ENCODE measurements around the gene XAB2. TPM values are rescaled to one million over a fixed set of nuclear protein-coding genes. Genes with fewer than 3 reads are reported as not detected.
A peak's percentile ranks its signal among the peaks of the same experiment; 100 is the strongest.

The XAB2 gene
- total RNA-seq, 4 donors from 2014 or later = 53.7 to 77.2 (median 55.4) TPM

- Histone ChIP-seq H3K9me3 (no peaks in the 10 kb centered on the region), H3K4me1 (peaks cover 24 to 29% of the 10 kb centered on the region in 2 donors), H3K27ac (peak overlapping the region; percentile 90 to 96 (median 91)), H3K4me3 (replicated peaks in 1 of 3) (no peak overlapping the region), H3K27me3 (no peaks in the 10 kb centered on the region), H3K36me3 (peaks cover 40 to 47% of the 10 kb centered on the region in 2 donors)
- no peak for TF ChIP-seq CTCF (IDR thresholded peaks at IDR 0.05)
- TF ChIP-seq POLR2A (IDR thresholded peaks at IDR 0.05) = peak in 1 of 2 donors; percentile 74
- intact Hi-C loops (cut with DNase I) = no loop called here
- peak; percentile 98 for DNase-seq
- WGBS, 2 donors = 30 to 41% methylated on average over 9 to 15 of the region's 21 CpGs
Measured at GRCh38 chr19:7618771-7619510, 10.4 kb downstream of the XAB2 start.

- Histone ChIP-seq H3K9me3 (no peaks in the 10 kb centered on the region), H3K27ac (peak overlapping the region; percentile 90 to 96 (median 91)), H3K27me3 (no peaks in the 10 kb centered on the region), H3K36me3 (peaks cover 35 to 41% of the 10 kb centered on the region in 2 donors), H3K4me3 (replicated peaks in 1 of 3) (no peak overlapping the region), H3K4me1 (peaks cover 24 to 29% of the 10 kb centered on the region in 2 donors)
- intact Hi-C loops (cut with DNase I) = no loop called here
- 23 to 31% methylated on average over 3 to 4 of the region's 4 CpGs for WGBS, 2 donors
- TF ChIP-seq CTCF (IDR thresholded peaks at IDR 0.05) (no peak), POLR2A (IDR thresholded peaks at IDR 0.05) (no peak)
- peak; percentile 90 for DNase-seq
Measured at GRCh38 chr19:7618348-7618747, 11.0 kb downstream of the XAB2 start.

GRCh38 chr19:7617735-7618134, 11.6 kb downstream of the XAB2 start:
- peak in 1 of 2 donors; percentile 10 for DNase-seq
- peak overlapping the region; percentile 90 to 96 (median 91) for H3K27ac ChIP-seq

GRCh38 chr19:7617172-7617571, 12.2 kb downstream of the XAB2 start:
- 93 to 100% methylated on average over 8 to 11 of the region's 12 CpGs for WGBS, 2 donors
- intact Hi-C loops (cut with DNase I) = no loop called here

More at GRCh38 chr19:7617735-7618134, 11.6 kb downstream of the XAB2 start:
- intact Hi-C loops (cut with DNase I) = no loop called here
- Histone ChIP-seq H3K4me3 (replicated peaks in 1 of 3) (no peak overlapping the region), H3K4me1 (peaks cover 24 to 29% of the 10 kb centered on the region in 2 donors), H3K27me3 (no peaks in the 10 kb centered on the region), H3K9me3 (no peaks in the 10 kb centered on the region), H3K36me3 (peaks cover 29 to 35% of the 10 kb centered on the region in 2 donors)
- TF ChIP-seq CTCF (IDR thresholded peaks at IDR 0.05) (no peak), POLR2A (IDR thresholded peaks at IDR 0.05) (no peak)
- 87 to 92% methylated on average over 12 to 20 of the region's 28 CpGs for WGBS, 2 donors

More at GRCh38 chr19:7617172-7617571, 12.2 kb downstream of the XAB2 start:
- Histone ChIP-seq H3K27me3 (no peaks in the 10 kb centered on the region), H3K36me3 (peaks cover 24 to 29% of the 10 kb centered on the region in 2 donors), H3K4me1 (peaks cover 24 to 29% of the 10 kb centered on the region in 2 donors), H3K27ac (peak overlapping the region in 1 of 3 donors; percentile 91), H3K9me3 (no peaks in the 10 kb centered on the region), H3K4me3 (replicated peaks in 1 of 3) (no peak overlapping the region)
- no peak for DNase-seq
- TF ChIP-seq CTCF (IDR thresholded peaks at IDR 0.05) (no peak), POLR2A (IDR thresholded peaks at IDR 0.05) (no peak)

All from thyroid gland (tissue), 4 donors.